ENCODE results near the gene NDOR1. TPM values are rescaled to one million over a fixed set of nuclear protein-coding genes. Genes with fewer than 3 reads are reported as not detected.
A peak's percentile ranks its signal among the peaks of the same experiment; 100 is the strongest.

NDOR1 gene
- polyA plus RNA-seq, 10 donors: 3.8 to 10.6 (median 6.9) TPM

- DNase-seq: no peak
These were observed 14.3 kb downstream of the NDOR1 start for GRCh38 chr9:137219757-137220316.

- DNase-seq: no peak
These were observed 15.0 kb downstream of the NDOR1 start for GRCh38 chr9:137220317-137221094.

- DNase-seq: no peak
These were observed 15.6 kb downstream of the NDOR1 start for GRCh38 chr9:137221095-137221505.

GRCh38 chr9:137221506-137222111, 16.1 kb downstream of the NDOR1 start:
- no peak for DNase-seq

GRCh38 chr9:137222190-137223077, 16.9 kb downstream of the NDOR1 start, which contains the start of gene RNF208:
Gene RNF208 (minus strand): TSS chr9:137222240. CDS start chr9:137221212, 1,028 bp downstream.
- peak in 1 of 3 donors; percentile 55 for DNase-seq

- DNase-seq: peak; percentile 97 to 98 (median 97)
These were observed 17.8 kb downstream of the NDOR1 start for GRCh38 chr9:137223078-137223970.

GRCh38 chr9:137224830-137225694, 19.6 kb downstream of the NDOR1 start, which contains the start of gene CYSRT1:
Gene CYSRT1 (plus strand): TSS chr9:137225174. CDS start chr9:137225622, 448 bp downstream.
- DNase-seq: no peak

- DNase-seq: no peak
These were observed 20.3 kb downstream of the NDOR1 start for GRCh38 chr9:137225699-137226331.

GRCh38 chr9:137226338-137227053, 21.0 kb downstream of the NDOR1 start:
- DNase-seq: no peak

GRCh38 chr9:137227054-137227852, 21.8 kb downstream of the NDOR1 start, which contains the start of gene RNF224:
Gene RNF224 (plus strand): TSS chr9:137227502. CDS start chr9:137228336, 834 bp downstream.
- DNase-seq: peak in 2 of 3 donors; percentile 69 to 77

- DNase-seq: no peak
These were observed 22.5 kb downstream of the NDOR1 start for GRCh38 chr9:137227853-137228505.

GRCh38 chr9:137228506-137228967, 23.0 kb downstream of the NDOR1 start:
- no peak for DNase-seq

GRCh38 chr9:137228968-137229896, 23.7 kb downstream of the NDOR1 start:
- DNase-seq: no peak

GRCh38 chr9:137229903-137230704, 24.6 kb downstream of the NDOR1 start:
- no peak for DNase-seq
